Suprapubic skin (tissue), 4 donors: ENCODE results near the gene ARID1B.

Source experiments
- CTCF ChIP-seq, 2 donors: fragments of 200-600 bp in 1 of 2; fragments of 450-650 bp in 1 of 2; sonication (generic) in 1 of 2; IDR thresholded peaks; one replicate each; pipeline ENCODE4 v1.5.1; 2016 to 2019; ENCODE audit warnings: antibody characterized with exemption in 2 of 2, mild to moderate bottlenecking in 1 of 2, moderate library complexity in 1 of 2
- EP300 ChIP-seq: sonication (generic); formaldehyde crosslinking; IDR thresholded peaks from one replicate; pipeline ENCODE4 v1.6.1; 2017; ENCODE audit warnings: antibody characterized with exemption
- POLR2A ChIP-seq, 2 donors: fragments of 450-650 bp; IDR thresholded peaks; one replicate each; pipeline ENCODE4 v1.6.1; 2017; ENCODE audit warnings: antibody characterized with exemption in 2 of 2, mild to moderate bottlenecking in 2 of 2, moderate library complexity in 2 of 2
- POLR2AphosphoS5 ChIP-seq, 3 donors: sonication (generic); formaldehyde crosslinking; IDR thresholded peaks; one replicate each; pipeline ENCODE4 v1.6.1; 2017; ENCODE audit warnings: antibody characterized with exemption in 3 of 3

GRCh38 chr6:156960525-156960924 lies 183.3 kb downstream of the ARID1B start:
- TF ChIP-seq CTCF (IDR thresholded peaks at IDR 0.05): no peak
- no peak for TF ChIP-seq POLR2AphosphoS5 (IDR thresholded peaks at IDR 0.05)
- no peak for TF ChIP-seq POLR2A (IDR thresholded peaks at IDR 0.05)
- TF ChIP-seq EP300: no peak
